NCI-H345 treated with DMSO at 0.1 percent for 48 hours (cell line): ENCODE data around the gene STX4.
"Not testable (repeated sequence)": the region's sequence is repeated elsewhere in the genome, so short reads cannot be mapped to it uniquely, and the experiment has no call there.

Source experiments
- DNase-seq: peaks from one replicate; lab custom pipeline; 2025; ENCODE audit not compliant: unreplicated experiment; lab: John Stamatoyannopoulos, UW

The STX4 gene

GRCh38 chr16:30997725-30998711, 35.3 kb upstream of the STX4 start:
- no peak for DNase-seq

GRCh38 chr16:30998852-30999761, 34.3 kb upstream of the STX4 start:
- no peak for DNase-seq

- DNase-seq, result no peak
Observed at GRCh38 chr16:31000671-31001382, 32.5 kb upstream of the STX4 start.

GRCh38 chr16:31001507-31002249, 31.7 kb upstream of the STX4 start:
- no peak for DNase-seq

- DNase-seq, result no peak
Observed at GRCh38 chr16:31002250-31002700, 31.1 kb upstream of the STX4 start.

- no peak for DNase-seq
Observed at GRCh38 chr16:31002862-31003341, 30.5 kb upstream of the STX4 start.

- DNase-seq, result no peak
Observed at GRCh38 chr16:31003744-31004143, 29.6 kb upstream of the STX4 start.

GRCh38 chr16:31004658-31005057, 28.7 kb upstream of the STX4 start:
- DNase-seq, result no peak

GRCh38 chr16:31005350-31006085, 27.8 kb upstream of the STX4 start:
- DNase-seq, result no peak

- DNase-seq, result no peak
Observed at GRCh38 chr16:31006086-31006385, 27.3 kb upstream of the STX4 start.

- DNase-seq, result no peak
Observed at GRCh38 chr16:31006589-31006988, 26.8 kb upstream of the STX4 start.

GRCh38 chr16:31007684-31008083, 25.7 kb upstream of the STX4 start:
- DNase-seq, result no peak

GRCh38 chr16:31008149-31008548, 25.2 kb upstream of the STX4 start:
- DNase-seq, result no peak

- DNase-seq, result no peak
Observed at GRCh38 chr16:31008551-31008950, 24.8 kb upstream of the STX4 start.

GRCh38 chr16:31009120-31009519, 24.2 kb upstream of the STX4 start:
- no peak for DNase-seq

GRCh38 chr16:31009894-31010584, 23.3 kb upstream of the STX4 start:
- DNase-seq, result no peak

GRCh38 chr16:31010585-31011325, 22.6 kb upstream of the STX4 start, which contains the start of gene STX1B:
Gene STX1B, minus strand, starts transcription at chr16:31010638. Its CDS starts 242 bp downstream, at chr16:31010396.
- DNase-seq, result no peak

- DNase-seq, result not testable (repeated sequence)
Observed at GRCh38 chr16:31011815-31012214, 21.5 kb upstream of the STX4 start.
